Nasal cavity respiratory epithelium epithelial cell of viscerocranial mucosa (primary cell): ENCODE data around the gene PSMD11. TPM values are rescaled to one million over a fixed set of nuclear protein-coding genes. Genes with fewer than 3 reads are reported as not detected.

Experiments used
- total RNA-seq: library from RNA; depleted of rRNA; stranded (reverse); fragments of >200 nt; gene quantifications from 2 replicates; pipeline ENCODE4 v1.2.3, GENCODE V29; 2014

PSMD11 gene
- 107 and 109 TPM in 2 replicates for total RNA-seq

DNA sequence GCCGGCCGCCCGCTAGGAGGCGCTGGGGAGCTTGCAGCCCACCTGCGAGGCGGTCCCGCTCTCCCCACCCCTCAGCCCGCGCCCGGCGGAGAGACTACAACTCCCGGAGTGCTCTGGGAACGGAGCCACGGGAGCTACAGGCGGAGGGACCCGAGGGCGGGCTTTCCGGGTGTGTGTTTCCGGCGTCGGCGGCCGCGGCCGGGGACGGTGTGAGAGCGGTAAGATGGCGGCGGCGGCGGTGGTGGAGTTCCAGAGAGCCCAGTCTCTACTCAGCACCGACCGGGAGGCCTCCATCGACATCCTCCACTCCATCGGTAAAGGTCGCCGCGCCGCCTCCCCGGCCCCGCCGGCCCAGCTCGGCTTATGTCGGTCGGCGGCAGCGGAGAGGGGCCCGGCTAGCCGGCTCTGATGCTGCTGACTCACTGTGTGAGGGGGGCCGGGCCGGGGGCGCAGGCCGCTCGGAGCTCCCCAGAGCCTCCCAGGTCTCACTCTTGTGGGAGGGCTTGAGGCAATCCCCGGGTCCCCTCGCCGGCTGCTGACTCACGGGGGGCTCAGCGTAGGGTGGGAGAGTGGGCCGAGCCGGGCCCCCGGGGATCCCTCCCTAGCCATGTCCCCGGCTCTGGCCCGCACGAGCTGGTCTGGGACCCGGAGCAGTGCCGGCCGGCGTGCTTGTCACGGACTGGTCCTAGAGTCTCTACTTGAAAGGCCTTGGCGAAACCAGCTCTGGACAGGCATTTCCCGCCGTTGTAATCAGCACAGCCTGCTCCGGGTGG is at the start of gene PSMD11:
PSMD11 (plus strand) TSS at position 210 of the 773 bp plus-strand sequence; CDS start at position 224, 14 bp downstream.

DNA sequence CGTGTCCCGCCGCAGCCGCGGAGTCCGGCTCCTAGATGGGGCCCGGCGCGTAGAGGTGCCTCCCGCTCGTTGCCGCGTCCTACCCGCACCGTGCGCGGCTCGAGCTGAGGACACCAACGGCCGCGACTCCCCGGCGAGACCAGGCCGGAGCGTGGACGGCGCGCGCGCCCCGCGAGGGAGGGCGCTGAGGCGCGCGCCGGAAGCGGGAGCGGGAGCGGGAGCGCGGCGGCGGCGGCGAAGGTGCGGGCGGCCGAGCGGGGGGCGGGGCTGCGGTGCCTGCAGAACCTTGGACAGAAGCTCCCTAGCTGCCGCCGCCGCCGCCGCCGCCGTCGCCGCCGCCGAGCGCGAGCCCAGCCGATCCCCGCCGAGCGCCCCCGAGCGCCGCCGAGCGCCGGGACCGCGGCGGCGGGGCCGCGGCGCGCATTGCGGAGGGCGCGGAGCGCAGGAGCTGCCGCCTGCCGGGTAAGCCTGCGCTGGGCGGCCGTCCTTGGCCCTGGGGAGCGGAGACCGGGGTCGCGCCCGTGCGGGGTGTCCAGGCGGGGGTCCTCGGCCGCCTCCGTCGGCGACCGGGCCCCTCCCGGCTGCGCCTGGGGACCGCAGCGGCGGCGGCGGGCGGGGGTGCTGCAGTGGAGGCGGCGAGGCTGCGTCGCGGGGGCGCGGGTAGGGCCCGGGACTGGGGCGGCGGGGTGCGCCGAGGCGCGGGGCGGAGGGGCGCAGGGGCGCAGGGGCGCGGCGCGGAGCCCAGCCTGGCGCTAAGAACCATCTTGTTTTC is 42.6 kb downstream of the PSMD11 start, which contains the start of gene CDK5R1:
CDK5R1 (plus strand) TSS at position 293 of the 772 bp plus-strand sequence. CDS start 628 bp downstream, outside the sequence.

Other genes starting within 250 kb of the PSMD11 start
- not detected in 2 replicates for gene RHBDL3, start 178.7 kb upstream of the PSMD11 start, total RNA-seq
- 15.7 and 25.8 TPM in 2 replicates for gene C17orf75, start 102.3 kb upstream of the PSMD11 start, total RNA-seq
- gene ZNF207, start 94.4 kb upstream of the PSMD11 start, total RNA-seq: 44.8 and 114 TPM in 2 replicates
- gene CDK5R1, start 42.5 kb downstream of the PSMD11 start, total RNA-seq: 7.2 and 9.3 TPM in 2 replicates